ENCODE data around the gene NLRP8. TPM values are rescaled to one million over a fixed set of nuclear protein-coding genes. Genes with fewer than 3 reads are reported as not detected.
A peak's percentile ranks its signal among the peaks of the same experiment; 100 is the strongest.
"Not testable (repeated sequence)": the region's sequence is repeated elsewhere in the genome, so short reads cannot be mapped to it uniquely, and the experiment has no call there.

NLRP8 gene
- total and polyA plus RNA-seq, 2 donors from 2014 or later = not detected

GRCh38 chr19:55912916-55913315 lies 34.7 kb upstream of the NLRP8 start:
- Histone ChIP-seq H3K27ac (ENCODE audit: low read depth in 2 of 2, low read length in 2 of 2) (no peak overlapping the region), H3K9me3 (ENCODE audit: control insufficient read depth in 2 of 3, insufficient read depth in 1 of 3, low read length in 3 of 3) (peaks cover 0 to 3% (median 0%) of the 10 kb centered on the region in 3 donors), H3K4me1 (ENCODE audit: control insufficient read depth in 2 of 3, insufficient read depth in 2 of 3, low read depth in 1 of 3, low read length in 3 of 3) (no peaks in the 10 kb centered on the region), H3K36me3 (ENCODE audit: control insufficient read depth in 2 of 3, insufficient read depth in 3 of 3, low read length in 3 of 3) (no peaks in the 10 kb centered on the region), H3K4me3 (ENCODE audit: low read length in 3 of 3) (no peak overlapping the region), H3K27me3 (ENCODE audit: control insufficient read depth, insufficient read depth, low read length) (no peaks in the 10 kb centered on the region), H3K9ac (ENCODE audit: low read length in 3 of 3) (no peak overlapping the region)
- DNase-seq (no peak), FAIRE-seq (no peak)
- intact Hi-C loops (cut with DNase I) = no loop called here
- TF ChIP-seq, protein P1, sequence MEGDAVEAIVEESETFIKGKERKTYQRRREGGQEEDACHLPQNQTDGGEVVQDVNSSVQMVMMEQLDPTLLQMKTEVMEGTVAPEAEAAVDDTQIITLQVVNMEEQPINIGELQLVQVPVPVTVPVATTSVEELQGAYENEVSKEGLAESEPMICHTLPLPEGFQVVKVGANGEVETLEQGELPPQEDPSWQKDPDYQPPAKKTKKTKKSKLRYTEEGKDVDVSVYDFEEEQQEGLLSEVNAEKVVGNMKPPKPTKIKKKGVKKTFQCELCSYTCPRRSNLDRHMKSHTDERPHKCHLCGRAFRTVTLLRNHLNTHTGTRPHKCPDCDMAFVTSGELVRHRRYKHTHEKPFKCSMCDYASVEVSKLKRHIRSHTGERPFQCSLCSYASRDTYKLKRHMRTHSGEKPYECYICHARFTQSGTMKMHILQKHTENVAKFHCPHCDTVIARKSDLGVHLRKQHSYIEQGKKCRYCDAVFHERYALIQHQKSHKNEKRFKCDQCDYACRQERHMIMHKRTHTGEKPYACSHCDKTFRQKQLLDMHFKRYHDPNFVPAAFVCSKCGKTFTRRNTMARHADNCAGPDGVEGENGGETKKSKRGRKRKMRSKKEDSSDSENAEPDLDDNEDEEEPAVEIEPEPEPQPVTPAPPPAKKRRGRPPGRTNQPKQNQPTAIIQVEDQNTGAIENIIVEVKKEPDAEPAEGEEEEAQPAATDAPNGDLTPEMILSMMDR (IDR thresholded peaks at IDR 0.05; ENCODE audit: borderline replicate concordance, extremely low read depth, insufficient read depth) = no peak

DNA sequence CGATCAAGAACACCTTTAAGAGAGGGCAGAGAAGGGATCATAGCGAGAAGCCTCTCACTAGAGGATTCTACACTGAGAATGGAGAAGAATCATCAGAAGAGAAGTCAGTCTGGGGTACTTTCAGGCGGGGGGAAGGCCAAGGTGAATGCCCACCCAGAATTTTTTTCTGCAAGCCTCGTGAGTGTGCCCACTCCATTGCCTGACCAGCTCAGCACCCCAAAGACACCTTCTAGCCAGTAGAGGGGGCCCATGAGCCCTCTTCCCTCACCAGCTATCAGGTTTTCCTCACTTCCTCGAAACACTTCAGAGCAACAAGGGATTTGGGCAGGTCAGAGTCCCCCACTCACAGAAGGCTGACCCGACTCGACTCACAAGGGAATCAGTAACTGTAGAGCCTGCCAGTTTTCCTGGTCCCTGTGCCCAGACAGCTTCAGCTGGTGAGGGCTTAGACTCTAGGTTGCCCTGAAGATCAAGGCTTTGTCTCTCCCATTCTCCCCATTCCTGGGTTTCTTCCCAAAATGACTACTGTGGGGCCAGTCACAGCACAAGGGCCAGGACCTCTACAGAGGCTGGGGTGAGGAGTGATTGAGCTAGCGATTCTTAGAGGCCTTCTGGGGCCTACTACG lies 33.9 kb upstream of the NLRP8 start:
- DNase-seq (peak in 1 of 5 donors; percentile 2), FAIRE-seq (no peak)
- H3K9ac ChIP-seq (ENCODE audit: low read length in 3 of 3) = no peak overlapping the region
- H3K4me3 ChIP-seq (ENCODE audit: low read length in 3 of 3) = no peak overlapping the region
- H3K9me3 ChIP-seq (ENCODE audit: control insufficient read depth in 2 of 3, insufficient read depth in 1 of 3, low read length in 3 of 3) = peaks cover 0 to 3% (median 0%) of the 10 kb centered on the region in 3 donors
- H3K36me3 ChIP-seq (ENCODE audit: control insufficient read depth in 2 of 3, insufficient read depth in 3 of 3, low read length in 3 of 3) = no peaks in the 10 kb centered on the region
- H3K27ac ChIP-seq (ENCODE audit: low read depth in 2 of 2, low read length in 2 of 2) = no peak overlapping the region
- TF ChIP-seq, protein P1 (IDR thresholded peaks at IDR 0.05; ENCODE audit: borderline replicate concordance, extremely low read depth, insufficient read depth) = peak; percentile 10
- no peaks in the 10 kb centered on the region for H3K27me3 ChIP-seq (ENCODE audit: control insufficient read depth, insufficient read depth, low read length)
- intact Hi-C loops (cut with DNase I) = no loop called here
- H3K4me1 ChIP-seq (ENCODE audit: control insufficient read depth in 2 of 3, insufficient read depth in 2 of 3, low read depth in 1 of 3, low read length in 3 of 3) = no peaks in the 10 kb centered on the region

GRCh38 chr19:55923556-55923955 lies 24.1 kb upstream of the NLRP8 start:
- Histone ChIP-seq H3K4me3 (ENCODE audit: low read length in 3 of 3) (no peak overlapping the region), H3K9me3 (ENCODE audit: control insufficient read depth in 2 of 3, insufficient read depth in 1 of 3, low read length in 3 of 3) (no peaks in the 10 kb centered on the region), H3K4me1 (ENCODE audit: control insufficient read depth in 2 of 3, insufficient read depth in 2 of 3, low read depth in 1 of 3, low read length in 3 of 3) (no peaks in the 10 kb centered on the region), H3K36me3 (ENCODE audit: control insufficient read depth in 2 of 3, insufficient read depth in 3 of 3, low read length in 3 of 3) (no peaks in the 10 kb centered on the region), H3K27ac (ENCODE audit: low read depth in 2 of 2, low read length in 2 of 2) (no peak overlapping the region), H3K9ac (ENCODE audit: low read length in 3 of 3) (no peak overlapping the region), H3K27me3 (ENCODE audit: control insufficient read depth, insufficient read depth, low read length) (no peaks in the 10 kb centered on the region)
- intact Hi-C loops (cut with DNase I) = no loop called here
- no peak for DNase-seq
- TF ChIP-seq, protein P1 (IDR thresholded peaks at IDR 0.05; ENCODE audit: borderline replicate concordance, extremely low read depth, insufficient read depth) = no peak
- no peak for FAIRE-seq

- H3K9ac ChIP-seq (ENCODE audit: low read length in 3 of 3) = no peak overlapping the region
- no peaks in the 10 kb centered on the region for H3K27me3 ChIP-seq (ENCODE audit: control insufficient read depth, insufficient read depth, low read length)
- H3K36me3 ChIP-seq (ENCODE audit: control insufficient read depth in 2 of 3, insufficient read depth in 3 of 3, low read length in 3 of 3) = no peaks in the 10 kb centered on the region
- H3K4me1 ChIP-seq (ENCODE audit: control insufficient read depth in 2 of 3, insufficient read depth in 2 of 3, low read depth in 1 of 3, low read length in 3 of 3) = no peaks in the 10 kb centered on the region
- no peak overlapping the region for H3K27ac ChIP-seq (ENCODE audit: low read depth in 2 of 2, low read length in 2 of 2)
- intact Hi-C loops (cut with DNase I) = no loop called here
- no peaks in the 10 kb centered on the region for H3K9me3 ChIP-seq (ENCODE audit: control insufficient read depth in 2 of 3, insufficient read depth in 1 of 3, low read length in 3 of 3)
- no peak for FAIRE-seq
- no peak for DNase-seq
- TF ChIP-seq, protein P1 (IDR thresholded peaks at IDR 0.05; ENCODE audit: borderline replicate concordance, extremely low read depth, insufficient read depth) = no peak
- no peak overlapping the region for H3K4me3 ChIP-seq (ENCODE audit: low read length in 3 of 3)
Measured at GRCh38 chr19:55927991-55928390, 19.6 kb upstream of the NLRP8 start.

DNA sequence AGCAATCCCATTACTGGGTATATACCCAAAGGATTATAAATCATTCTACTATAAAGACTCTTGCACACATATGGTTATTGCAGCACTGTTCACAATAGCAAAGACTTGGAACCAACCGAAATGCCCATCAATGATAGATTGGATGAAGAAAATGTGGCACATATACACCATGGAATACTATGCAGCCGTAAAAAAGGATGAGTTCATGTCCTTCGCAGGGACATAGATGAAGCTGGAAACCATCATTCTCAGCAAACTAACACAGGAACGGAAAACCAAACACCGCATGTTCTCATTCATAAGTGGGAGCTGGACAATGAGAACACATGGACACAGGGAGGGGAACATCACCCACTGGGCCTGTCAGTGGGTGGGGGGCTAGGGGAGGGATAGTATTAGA lies 18.4 kb upstream of the NLRP8 start:
- H3K27ac ChIP-seq (ENCODE audit: low read depth in 2 of 2, low read length in 2 of 2); intact Hi-C loops (cut with DNase I); H3K4me1 ChIP-seq (ENCODE audit: control insufficient read depth in 2 of 3, insufficient read depth in 2 of 3, low read depth in 1 of 3, low read length in 3 of 3); DNase-seq; FAIRE-seq; H3K36me3 ChIP-seq (ENCODE audit: control insufficient read depth in 2 of 3, insufficient read depth in 3 of 3, low read length in 3 of 3); H3K4me3 ChIP-seq (ENCODE audit: low read length in 3 of 3); H3K9me3 ChIP-seq (ENCODE audit: control insufficient read depth in 2 of 3, insufficient read depth in 1 of 3, low read length in 3 of 3); H3K9ac ChIP-seq (ENCODE audit: low read length in 3 of 3); H3K27me3 ChIP-seq (ENCODE audit: control insufficient read depth, insufficient read depth, low read length): not testable (repeated sequence)
